ENCODE data around the gene ZGPAT. TPM values are rescaled to one million over a fixed set of nuclear protein-coding genes. Genes with fewer than 3 reads are reported as not detected.

ZGPAT gene
- total and polyA plus RNA-seq, 2 of the 13 experiments (the other 11 are each of a cell fraction or from before 2014, with no cell fraction given): 23.0 to 41.9 TPM

DNA sequence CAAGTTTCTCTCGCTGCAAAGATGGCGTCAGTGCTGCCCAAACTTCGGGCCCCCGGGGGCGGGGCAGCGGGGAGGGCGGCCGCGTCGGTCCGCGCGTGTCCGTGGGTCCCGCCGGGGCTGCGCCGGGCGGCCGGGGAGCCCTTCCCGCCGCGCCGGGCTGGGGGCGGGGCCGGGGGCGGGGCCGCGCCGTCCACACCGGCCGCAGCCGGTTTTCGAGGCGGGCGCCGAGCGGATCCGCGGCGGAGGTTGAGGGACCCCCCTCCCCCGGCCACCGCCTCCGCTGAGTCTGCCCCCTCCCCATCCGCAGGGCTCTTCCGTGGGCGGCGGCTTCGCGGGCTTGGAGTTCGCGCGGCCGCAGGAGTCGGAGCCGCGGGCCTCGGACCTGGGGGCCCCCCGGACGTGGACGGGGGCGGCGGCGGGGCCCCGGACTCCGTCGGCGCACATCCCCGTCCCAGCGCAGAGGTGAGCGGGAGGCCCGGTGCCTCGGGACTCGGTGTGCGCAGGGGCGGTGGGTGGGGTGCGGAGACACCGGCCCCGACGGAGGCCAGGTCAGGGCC is 32.3 kb downstream of the ZGPAT start (continued):
- TF ChIP-seq ZNF530 (CRISPR knock-in tag; IDR thresholded peaks at IDR 0.05; ENCODE audit: low read depth) (peak; percentile 64; the same call in 1 of the 2 replicates), AHR (CRISPR knock-in tag; IDR thresholded peaks at IDR 0.05) (no peak), HIVEP1 (CRISPR knock-in tag; IDR thresholded peaks at IDR 0.05) (no peak), ZC3H13 (CRISPR knock-in tag; IDR thresholded peaks at IDR 0.05) (0 out of 2 replicates have a peak, but pooled peaks have one; percentile 45), ZNF33A (CRISPR knock-in tag; IDR thresholded peaks at IDR 0.05; ENCODE audit: borderline replicate concordance) (no peak), ZNF446 (CRISPR knock-in tag; IDR thresholded peaks at IDR 0.05) (peak; percentile 64; the same call in 1 of the 2 replicates), ZNF850 (CRISPR knock-in tag; conservative IDR thresholded peaks at IDR 0.05) (0 out of 2 replicates have a peak, but pooled peaks have one; percentile 40), ZNF496 (CRISPR knock-in tag; IDR thresholded peaks at IDR 0.05; ENCODE audit: insufficient replicate concordance) (no peak), ZNF773 (CRISPR knock-in tag; IDR thresholded peaks at IDR 0.05; ENCODE audit: borderline replicate concordance) (no peak), AGO2 (optimal IDR thresholded peaks at IDR 0.05; ENCODE audit: low read depth, low read length) (peak; percentile 93), CHD4 (IDR thresholded peaks at IDR 0.05; ENCODE audit: borderline replicate concordance, low read length) (no peak), AKAP8 (CRISPR knock-in tag; IDR thresholded peaks at IDR 0.05) (peak; percentile 91; the same call in 1 of the 2 replicates), ZSCAN29 (CRISPR knock-in tag; conservative IDR thresholded peaks at IDR 0.05) (peak; percentile 79; the same call in 1 of the 2 replicates), SP5 (CRISPR knock-in tag; IDR thresholded peaks at IDR 0.05; ENCODE audit: borderline replicate concordance, low read depth) (peak; percentile 6; the same call in 1 of the 2 replicates), HOXA3 (CRISPR knock-in tag; IDR thresholded peaks at IDR 0.05) (peak; percentile 59), SAFB2 (CRISPR knock-in tag; IDR thresholded peaks at IDR 0.05; ENCODE audit: borderline replicate concordance, low read depth) (0 out of 2 replicates have a peak, but pooled peaks have one; percentile 86), ZNF777 (CRISPR knock-in tag; IDR thresholded peaks at IDR 0.05) (peak; percentile 73; the same call in 1 of the 2 replicates), MAFG (CRISPR knock-in tag; IDR thresholded peaks at IDR 0.05) (peak; percentile 14; the same call in 1 of the 2 replicates)
- TF ChIP-seq, protein P1, sequence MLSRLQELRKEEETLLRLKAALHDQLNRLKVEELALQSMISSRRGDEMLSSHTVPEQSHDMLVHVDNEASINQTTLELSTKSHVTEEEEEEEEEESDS (CRISPR knock-in tag; IDR thresholded peaks at IDR 0.05; ENCODE audit: borderline replicate concordance): 0 out of 2 replicates have a peak, but pooled peaks have one; percentile 56
- TF ChIP-seq, protein P2, sequence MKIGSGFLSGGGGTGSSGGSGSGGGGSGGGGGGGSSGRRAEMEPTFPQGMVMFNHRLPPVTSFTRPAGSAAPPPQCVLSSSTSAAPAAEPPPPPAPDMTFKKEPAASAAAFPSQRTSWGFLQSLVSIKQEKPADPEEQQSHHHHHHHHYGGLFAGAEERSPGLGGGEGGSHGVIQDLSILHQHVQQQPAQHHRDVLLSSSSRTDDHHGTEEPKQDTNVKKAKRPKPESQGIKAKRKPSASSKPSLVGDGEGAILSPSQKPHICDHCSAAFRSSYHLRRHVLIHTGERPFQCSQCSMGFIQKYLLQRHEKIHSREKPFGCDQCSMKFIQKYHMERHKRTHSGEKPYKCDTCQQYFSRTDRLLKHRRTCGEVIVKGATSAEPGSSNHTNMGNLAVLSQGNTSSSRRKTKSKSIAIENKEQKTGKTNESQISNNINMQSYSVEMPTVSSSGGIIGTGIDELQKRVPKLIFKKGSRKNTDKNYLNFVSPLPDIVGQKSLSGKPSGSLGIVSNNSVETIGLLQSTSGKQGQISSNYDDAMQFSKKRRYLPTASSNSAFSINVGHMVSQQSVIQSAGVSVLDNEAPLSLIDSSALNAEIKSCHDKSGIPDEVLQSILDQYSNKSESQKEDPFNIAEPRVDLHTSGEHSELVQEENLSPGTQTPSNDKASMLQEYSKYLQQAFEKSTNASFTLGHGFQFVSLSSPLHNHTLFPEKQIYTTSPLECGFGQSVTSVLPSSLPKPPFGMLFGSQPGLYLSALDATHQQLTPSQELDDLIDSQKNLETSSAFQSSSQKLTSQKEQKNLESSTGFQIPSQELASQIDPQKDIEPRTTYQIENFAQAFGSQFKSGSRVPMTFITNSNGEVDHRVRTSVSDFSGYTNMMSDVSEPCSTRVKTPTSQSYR (CRISPR knock-in tag; IDR thresholded peaks at IDR 0.05; ENCODE audit: borderline replicate concordance): 0 out of 2 replicates have a peak, but pooled peaks have one; percentile 8
- TF ChIP-seq, protein P3, sequence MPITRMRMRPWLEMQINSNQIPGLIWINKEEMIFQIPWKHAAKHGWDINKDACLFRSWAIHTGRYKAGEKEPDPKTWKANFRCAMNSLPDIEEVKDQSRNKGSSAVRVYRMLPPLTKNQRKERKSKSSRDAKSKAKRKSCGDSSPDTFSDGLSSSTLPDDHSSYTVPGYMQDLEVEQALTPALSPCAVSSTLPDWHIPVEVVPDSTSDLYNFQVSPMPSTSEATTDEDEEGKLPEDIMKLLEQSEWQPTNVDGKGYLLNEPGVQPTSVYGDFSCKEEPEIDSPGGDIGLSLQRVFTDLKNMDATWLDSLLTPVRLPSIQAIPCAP (CRISPR knock-in tag; IDR thresholded peaks at IDR 0.05; ENCODE audit: low read depth): 0 out of 2 replicates have a peak, but pooled peaks have one; percentile 16
- TF ChIP-seq, protein P4, sequence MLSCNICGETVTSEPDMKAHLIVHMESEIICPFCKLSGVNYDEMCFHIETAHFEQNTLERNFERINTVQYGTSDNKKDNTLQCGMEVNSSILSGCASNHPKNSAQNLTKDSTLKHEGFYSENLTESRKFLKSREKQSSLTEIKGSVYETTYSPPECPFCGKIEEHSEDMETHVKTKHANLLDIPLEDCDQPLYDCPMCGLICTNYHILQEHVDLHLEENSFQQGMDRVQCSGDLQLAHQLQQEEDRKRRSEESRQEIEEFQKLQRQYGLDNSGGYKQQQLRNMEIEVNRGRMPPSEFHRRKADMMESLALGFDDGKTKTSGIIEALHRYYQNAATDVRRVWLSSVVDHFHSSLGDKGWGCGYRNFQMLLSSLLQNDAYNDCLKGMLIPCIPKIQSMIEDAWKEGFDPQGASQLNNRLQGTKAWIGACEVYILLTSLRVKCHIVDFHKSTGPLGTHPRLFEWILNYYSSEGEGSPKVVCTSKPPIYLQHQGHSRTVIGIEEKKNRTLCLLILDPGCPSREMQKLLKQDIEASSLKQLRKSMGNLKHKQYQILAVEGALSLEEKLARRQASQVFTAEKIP (CRISPR knock-in tag; IDR thresholded peaks at IDR 0.05; ENCODE audit: borderline replicate concordance): peak; percentile 32; the same call in 1 of the 2 replicates
- TF ChIP-seq, protein P5, sequence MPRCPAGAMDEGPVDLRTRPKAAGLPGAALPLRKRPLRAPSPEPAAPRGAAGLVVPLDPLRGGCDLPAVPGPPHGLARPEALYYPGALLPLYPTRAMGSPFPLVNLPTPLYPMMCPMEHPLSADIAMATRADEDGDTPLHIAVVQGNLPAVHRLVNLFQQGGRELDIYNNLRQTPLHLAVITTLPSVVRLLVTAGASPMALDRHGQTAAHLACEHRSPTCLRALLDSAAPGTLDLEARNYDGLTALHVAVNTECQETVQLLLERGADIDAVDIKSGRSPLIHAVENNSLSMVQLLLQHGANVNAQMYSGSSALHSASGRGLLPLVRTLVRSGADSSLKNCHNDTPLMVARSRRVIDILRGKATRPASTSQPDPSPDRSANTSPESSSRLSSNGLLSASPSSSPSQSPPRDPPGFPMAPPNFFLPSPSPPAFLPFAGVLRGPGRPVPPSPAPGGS (CRISPR knock-in tag; IDR thresholded peaks at IDR 0.05): 0 out of 2 replicates have a peak, but pooled peaks have one; percentile 34
